ENCODE data around the gene DDX52. TPM values are rescaled to one million over a fixed set of nuclear protein-coding genes. Genes with fewer than 3 reads are reported as not detected.

Gene DDX52
- total RNA-seq, 1 donor from 2014 or later = 56.4 TPM

DNA sequence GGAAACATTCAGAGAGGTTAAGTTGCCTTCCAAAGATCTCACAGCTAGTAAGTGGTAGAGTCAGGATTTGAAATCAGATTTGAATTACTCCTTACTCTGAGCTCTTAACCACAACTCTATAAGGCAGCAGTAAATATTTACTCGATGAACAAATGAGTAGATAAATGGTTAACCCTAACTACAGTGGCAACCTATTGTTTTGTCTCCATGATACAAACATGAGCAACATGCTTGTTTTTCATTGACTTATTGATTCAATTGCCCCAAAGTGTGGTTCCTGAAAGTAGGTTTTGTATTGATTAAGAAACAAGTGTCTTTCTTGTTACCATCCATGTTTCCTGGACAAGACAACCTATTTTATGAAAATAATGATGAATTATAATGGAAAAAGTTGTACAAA is 34.8 kb upstream of the DDX52 start:
- H3K9me3 Mint-ChIP-seq = peaks cover 7% of the 10 kb centered on the region
- TF ChIP-seq, protein P1, sequence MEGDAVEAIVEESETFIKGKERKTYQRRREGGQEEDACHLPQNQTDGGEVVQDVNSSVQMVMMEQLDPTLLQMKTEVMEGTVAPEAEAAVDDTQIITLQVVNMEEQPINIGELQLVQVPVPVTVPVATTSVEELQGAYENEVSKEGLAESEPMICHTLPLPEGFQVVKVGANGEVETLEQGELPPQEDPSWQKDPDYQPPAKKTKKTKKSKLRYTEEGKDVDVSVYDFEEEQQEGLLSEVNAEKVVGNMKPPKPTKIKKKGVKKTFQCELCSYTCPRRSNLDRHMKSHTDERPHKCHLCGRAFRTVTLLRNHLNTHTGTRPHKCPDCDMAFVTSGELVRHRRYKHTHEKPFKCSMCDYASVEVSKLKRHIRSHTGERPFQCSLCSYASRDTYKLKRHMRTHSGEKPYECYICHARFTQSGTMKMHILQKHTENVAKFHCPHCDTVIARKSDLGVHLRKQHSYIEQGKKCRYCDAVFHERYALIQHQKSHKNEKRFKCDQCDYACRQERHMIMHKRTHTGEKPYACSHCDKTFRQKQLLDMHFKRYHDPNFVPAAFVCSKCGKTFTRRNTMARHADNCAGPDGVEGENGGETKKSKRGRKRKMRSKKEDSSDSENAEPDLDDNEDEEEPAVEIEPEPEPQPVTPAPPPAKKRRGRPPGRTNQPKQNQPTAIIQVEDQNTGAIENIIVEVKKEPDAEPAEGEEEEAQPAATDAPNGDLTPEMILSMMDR (conservative IDR thresholded peaks at IDR 0.05) = no peak
- H3K27ac Mint-ChIP-seq (ENCODE audit: unreplicated experiment) = no peak overlapping the region

DNA sequence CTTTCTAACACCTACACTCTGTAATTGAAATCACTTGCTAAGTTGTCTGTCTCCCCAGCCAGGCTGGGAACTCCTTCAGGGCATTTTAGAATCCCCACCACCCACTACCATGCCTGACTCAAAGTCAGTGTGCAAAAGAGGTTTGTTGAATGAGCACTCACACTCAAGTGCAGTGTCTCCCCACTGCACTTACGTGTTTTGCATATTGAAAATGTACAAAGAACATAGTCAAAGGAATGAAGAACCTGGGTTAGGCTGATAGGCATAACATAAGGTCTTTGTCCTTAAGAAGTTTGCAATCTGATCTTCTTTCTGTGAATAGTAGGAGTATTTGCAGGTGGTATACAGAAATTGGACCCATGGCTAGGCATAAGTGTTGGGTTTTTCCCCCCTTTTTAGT is 33.8 kb upstream of the DDX52 start:
- H3K36me3 Mint-ChIP-seq (ENCODE audit: low read depth) = peaks cover 2% of the 10 kb centered on the region
- peaks cover 7% of the 10 kb centered on the region for H3K9me3 Mint-ChIP-seq
- H3K4me3 Mint-ChIP-seq = no peak overlapping the region
- peaks cover 30% of the 10 kb centered on the region for H3K4me1 Mint-ChIP-seq
- TF ChIP-seq, protein P1 (conservative IDR thresholded peaks at IDR 0.05) = no peak
- DNase-seq (ENCODE audit: low read depth, low spot score) = no peak
- peaks cover 10% of the 10 kb centered on the region for H3K27me3 Mint-ChIP-seq (ENCODE audit: low read depth)
- no peak overlapping the region for H3K27ac Mint-ChIP-seq (ENCODE audit: unreplicated experiment)

More for the DNA sequence above, 34.8 kb upstream of the DDX52 start:
- DNase-seq (ENCODE audit: low read depth, low spot score) = no peak
- no peak overlapping the region for H3K4me3 Mint-ChIP-seq
- peaks cover 2% of the 10 kb centered on the region for H3K36me3 Mint-ChIP-seq (ENCODE audit: low read depth)
- H3K27me3 Mint-ChIP-seq (ENCODE audit: low read depth) = peaks cover 10% of the 10 kb centered on the region
- H3K4me1 Mint-ChIP-seq = peaks cover 34% of the 10 kb centered on the region

DNA sequence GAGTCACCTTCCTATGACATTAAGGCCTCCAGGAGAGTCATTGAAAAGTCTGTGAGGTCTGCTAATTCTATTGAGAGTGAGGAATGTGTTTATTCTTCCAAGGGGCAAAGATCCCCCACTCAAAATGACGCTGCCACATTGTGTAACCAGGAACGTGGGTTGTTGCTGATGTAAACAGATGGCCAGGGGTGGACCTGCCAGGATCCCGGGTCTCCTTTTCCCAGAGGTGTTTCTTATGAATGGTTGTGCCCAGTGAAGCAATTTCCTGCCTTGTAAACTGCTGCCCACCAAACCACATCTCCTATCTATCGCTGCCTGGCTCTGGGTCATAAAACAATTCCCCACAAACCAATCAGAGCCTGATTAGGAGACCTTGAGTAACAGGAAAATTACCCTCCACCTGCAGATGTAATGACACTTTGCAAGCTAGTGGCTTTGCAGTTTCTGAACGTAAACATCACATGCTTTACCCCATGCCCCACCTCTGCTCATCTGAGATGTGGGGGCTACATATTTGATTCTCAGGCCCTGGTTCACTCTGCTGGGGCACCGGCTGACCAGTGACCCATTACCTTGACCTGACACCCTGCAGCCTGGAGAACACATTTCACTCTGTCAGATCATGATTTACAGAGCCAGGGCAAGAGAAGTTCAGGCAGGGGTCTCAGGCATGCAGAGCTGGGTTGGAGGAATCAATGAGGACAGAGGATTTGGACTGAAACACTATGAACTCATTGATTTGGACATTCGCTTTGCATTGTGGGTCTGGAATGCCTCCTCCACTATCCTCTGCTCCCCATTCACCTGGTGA is 33.1 kb upstream of the DDX52 start:
- Mint-ChIP-seq H3K36me3 (ENCODE audit: low read depth) (peaks cover 2% of the 10 kb centered on the region), H3K4me1 (peaks cover 27% of the 10 kb centered on the region), H3K4me3 (no peak overlapping the region), H3K27me3 (ENCODE audit: low read depth) (peaks cover 10% of the 10 kb centered on the region), H3K27ac (ENCODE audit: unreplicated experiment) (no peak overlapping the region), H3K9me3 (peaks cover 7% of the 10 kb centered on the region)
- DNase-seq (ENCODE audit: low read depth, low spot score) = no peak
- TF ChIP-seq, protein P1 (conservative IDR thresholded peaks at IDR 0.05) = no peak

DNA sequence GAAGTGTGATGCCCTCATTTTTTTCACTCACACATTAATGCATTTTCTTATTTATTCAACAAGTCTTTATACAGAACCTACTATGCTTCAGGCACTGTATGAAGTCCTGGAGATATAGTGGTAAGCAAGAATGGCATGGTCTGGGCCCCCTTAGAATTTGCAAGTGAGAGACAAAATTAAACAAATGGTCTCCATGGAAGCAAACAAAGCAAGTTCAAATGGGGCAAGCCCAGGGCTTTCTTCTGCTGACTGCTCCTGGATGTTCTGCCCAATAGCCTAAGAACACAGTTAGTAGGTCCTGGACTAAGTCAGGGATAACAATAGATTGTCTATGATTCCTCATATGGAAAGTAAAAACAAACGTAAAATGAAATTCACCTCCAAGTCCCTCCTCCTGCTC is 31.3 kb upstream of the DDX52 start:
- H3K4me3 Mint-ChIP-seq = no peak overlapping the region
- H3K9me3 Mint-ChIP-seq = peaks cover 7% of the 10 kb centered on the region
- DNase-seq (ENCODE audit: low read depth, low spot score) = no peak
- TF ChIP-seq, protein P1 (conservative IDR thresholded peaks at IDR 0.05) = no peak
- H3K27me3 Mint-ChIP-seq (ENCODE audit: low read depth) = peaks cover 10% of the 10 kb centered on the region
- no peak overlapping the region for H3K27ac Mint-ChIP-seq (ENCODE audit: unreplicated experiment)
- peaks cover 2% of the 10 kb centered on the region for H3K36me3 Mint-ChIP-seq (ENCODE audit: low read depth)
- peaks cover 27% of the 10 kb centered on the region for H3K4me1 Mint-ChIP-seq

DNA sequence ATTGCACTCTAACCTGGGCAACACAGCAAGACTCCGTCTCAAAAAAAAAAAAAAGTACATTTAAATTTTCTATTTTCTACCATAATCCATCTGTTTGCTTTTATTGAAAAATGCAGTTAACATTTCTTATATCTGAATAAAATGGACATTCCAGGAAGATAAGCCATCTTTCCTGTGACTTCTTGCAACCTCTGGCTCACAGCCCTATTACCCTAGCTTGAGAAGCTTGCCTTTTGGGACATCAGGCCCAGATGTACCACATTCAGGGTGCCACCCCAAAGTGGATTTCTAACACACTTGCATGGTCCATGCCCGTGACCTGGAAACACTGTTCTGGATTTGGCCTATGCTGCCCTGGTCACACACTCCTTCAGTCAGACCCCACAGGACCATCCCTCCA is 30.1 kb upstream of the DDX52 start:
- H3K9me3 Mint-ChIP-seq = peaks cover 1% of the 10 kb centered on the region
- no peak overlapping the region for H3K4me3 Mint-ChIP-seq
- no peak for DNase-seq (ENCODE audit: low read depth, low spot score)

More for the DNA sequence above, 30.1 kb upstream of the DDX52 start:
- peaks cover 27% of the 10 kb centered on the region for H3K4me1 Mint-ChIP-seq
- TF ChIP-seq, protein P1 (conservative IDR thresholded peaks at IDR 0.05) = no peak
- peaks cover 6% of the 10 kb centered on the region for H3K27me3 Mint-ChIP-seq (ENCODE audit: low read depth)
- H3K27ac Mint-ChIP-seq (ENCODE audit: unreplicated experiment) = no peak overlapping the region
- peaks cover under 1% of the 10 kb centered on the region for H3K36me3 Mint-ChIP-seq (ENCODE audit: low read depth)
